ENCODE data around the gene PCDHA1.
"Not testable (repeated sequence)": the region's sequence is repeated elsewhere in the genome, so short reads cannot be mapped to it uniquely, and the experiment has no call there.

PCDHA1 gene

GRCh38 chr5:140855772-140856674, 70.1 kb downstream of the PCDHA1 start, which contains the start of gene PCDHA10:
Gene PCDHA10, plus strand, starts transcription at chr5:140855897. Its CDS starts 152 bp downstream, at chr5:140856049.
- DNase-seq = no peak

GRCh38 chr5:140857177-140857986, 71.4 kb downstream of the PCDHA1 start:
- DNase-seq = no peak

- no peak for DNase-seq
Measured at GRCh38 chr5:140857987-140858240, 72.0 kb downstream of the PCDHA1 start.

GRCh38 chr5:140862441-140863295, 76.7 kb downstream of the PCDHA1 start:
- no peak for DNase-seq

GRCh38 chr5:140868721-140869554, 83.0 kb downstream of the PCDHA1 start, which contains the start of gene PCDHA11:
Gene PCDHA11, plus strand, starts transcription at chr5:140868957. Its CDS starts 147 bp downstream, at chr5:140869104.
- peak; percentile 84 for DNase-seq

GRCh38 chr5:140869555-140869886, 83.6 kb downstream of the PCDHA1 start:
- DNase-seq = no peak

GRCh38 chr5:140870221-140871201, 84.6 kb downstream of the PCDHA1 start:
- DNase-seq = no peak

GRCh38 chr5:140875085-140876065, 89.4 kb downstream of the PCDHA1 start, which contains the start of gene PCDHA12:
Gene PCDHA12, plus strand, starts transcription at chr5:140875308. Its CDS starts 165 bp downstream, at chr5:140875473.
- no peak for DNase-seq

- not testable (repeated sequence) for DNase-seq
Measured at GRCh38 chr5:140876541-140877261, 90.8 kb downstream of the PCDHA1 start.

- DNase-seq = no peak
Measured at GRCh38 chr5:140877262-140877581, 91.3 kb downstream of the PCDHA1 start.

GRCh38 chr5:140881889-140882590, 96.1 kb downstream of the PCDHA1 start, which contains the start of gene PCDHA13:
Gene PCDHA13, plus strand, starts transcription at chr5:140882124. Its CDS starts 145 bp downstream, at chr5:140882269.
- DNase-seq = peak; percentile 85

- DNase-seq = peak; percentile 87
Measured at GRCh38 chr5:140882591-140882899, 96.6 kb downstream of the PCDHA1 start.

- DNase-seq = no peak
Measured at GRCh38 chr5:140883373-140883772, 97.4 kb downstream of the PCDHA1 start.

- no peak for DNase-seq
Measured at GRCh38 chr5:140883927-140884697, 98.2 kb downstream of the PCDHA1 start.

GRCh38 chr5:140916325-140916724, 130.4 kb downstream of the PCDHA1 start:
- no peak for DNase-seq

- DNase-seq = no peak
Measured at GRCh38 chr5:140923601-140924000, 137.7 kb downstream of the PCDHA1 start.

GRCh38 chr5:140925806-140926442, 140.0 kb downstream of the PCDHA1 start, which contains the start of gene PCDHAC1:
Gene PCDHAC1, plus strand, starts transcription at chr5:140926299. Its CDS starts 594 bp downstream, at chr5:140926893.
- DNase-seq = no peak
